ENCODE results near the gene CAV3. TPM values are rescaled to one million over a fixed set of nuclear protein-coding genes. Genes with fewer than 3 reads are reported as not detected.

Gene CAV3
- total RNA-seq, 4 donors from 2014 or later = not detected

GRCh38 chr3:8775602-8776001 lies 42.0 kb downstream of the CAV3 start:
- Histone ChIP-seq H3K36me3 (no peaks in the 10 kb centered on the region), H3K9me3 (no peaks in the 10 kb centered on the region), H3K4me1 (no peaks in the 10 kb centered on the region), H3K4me3 (no peak overlapping the region), H3K27me3 (peaks cover 0 to 7% of the 10 kb centered on the region in 2 donors), H3K27ac (no peak overlapping the region)
- no peak for TF ChIP-seq POLR2A (IDR thresholded peaks at IDR 0.05)
- no peak for TF ChIP-seq CTCF (IDR thresholded peaks at IDR 0.05)
- intact Hi-C loops (cut with DNase I; ENCODE audit: low total_unique reads) = no loop called here
- DNase-seq = no peak

- H3K4me3 ChIP-seq = no peak overlapping the region
- TF ChIP-seq POLR2A (IDR thresholded peaks at IDR 0.05) (no peak), CTCF (IDR thresholded peaks at IDR 0.05) (no peak)
- H3K36me3 ChIP-seq = no peaks in the 10 kb centered on the region
- no peaks in the 10 kb centered on the region for H3K4me1 ChIP-seq
- H3K9me3 ChIP-seq = no peaks in the 10 kb centered on the region
- H3K27me3 ChIP-seq = peaks cover 0 to 3% of the 10 kb centered on the region in 2 donors
- intact Hi-C loops (cut with DNase I; ENCODE audit: low total_unique reads) = no loop called here
- DNase-seq = no peak
- H3K27ac ChIP-seq = no peak overlapping the region
Observed at GRCh38 chr3:8776406-8776805, 42.8 kb downstream of the CAV3 start.

- no peaks in the 10 kb centered on the region for H3K9me3 ChIP-seq
- H3K27ac ChIP-seq = no peak overlapping the region
- intact Hi-C loops (cut with DNase I; ENCODE audit: low total_unique reads) = no loop called here
- no peaks in the 10 kb centered on the region for H3K27me3 ChIP-seq
- no peak for TF ChIP-seq CTCF (IDR thresholded peaks at IDR 0.05)
- no peak for TF ChIP-seq POLR2A (IDR thresholded peaks at IDR 0.05)
- H3K4me1 ChIP-seq = no peaks in the 10 kb centered on the region
- no peak overlapping the region for H3K4me3 ChIP-seq
- DNase-seq = no peak
- H3K36me3 ChIP-seq = no peaks in the 10 kb centered on the region
Observed at GRCh38 chr3:8777201-8777977, 43.8 kb downstream of the CAV3 start.

GRCh38 chr3:8777978-8778267 lies 44.3 kb downstream of the CAV3 start:
- Histone ChIP-seq H3K36me3 (no peaks in the 10 kb centered on the region), H3K9me3 (no peaks in the 10 kb centered on the region), H3K27me3 (no peaks in the 10 kb centered on the region), H3K4me1 (no peaks in the 10 kb centered on the region), H3K27ac (no peak overlapping the region), H3K4me3 (no peak overlapping the region)
- intact Hi-C loops (cut with DNase I; ENCODE audit: low total_unique reads) = no loop called here
- TF ChIP-seq CTCF (IDR thresholded peaks at IDR 0.05) (no peak), POLR2A (IDR thresholded peaks at IDR 0.05) (no peak)
- DNase-seq = no peak

- H3K36me3 ChIP-seq = no peaks in the 10 kb centered on the region
- intact Hi-C loops (cut with DNase I; ENCODE audit: low total_unique reads) = no loop called here
- H3K9me3 ChIP-seq = no peaks in the 10 kb centered on the region
- H3K27ac ChIP-seq = no peak overlapping the region
- no peaks in the 10 kb centered on the region for H3K4me1 ChIP-seq
- no peak overlapping the region for H3K4me3 ChIP-seq
- TF ChIP-seq POLR2A (IDR thresholded peaks at IDR 0.05) (no peak), CTCF (IDR thresholded peaks at IDR 0.05) (no peak)
- no peak for DNase-seq
- no peaks in the 10 kb centered on the region for H3K27me3 ChIP-seq
Observed at GRCh38 chr3:8778475-8778874, 44.9 kb downstream of the CAV3 start.
